ENCODE results near the gene GRM8.

The GRM8 gene

GRCh38 chr7:126411032-126411820 lies 841.5 kb downstream of the GRM8 start:
- DNase-seq, result no peak

DNA sequence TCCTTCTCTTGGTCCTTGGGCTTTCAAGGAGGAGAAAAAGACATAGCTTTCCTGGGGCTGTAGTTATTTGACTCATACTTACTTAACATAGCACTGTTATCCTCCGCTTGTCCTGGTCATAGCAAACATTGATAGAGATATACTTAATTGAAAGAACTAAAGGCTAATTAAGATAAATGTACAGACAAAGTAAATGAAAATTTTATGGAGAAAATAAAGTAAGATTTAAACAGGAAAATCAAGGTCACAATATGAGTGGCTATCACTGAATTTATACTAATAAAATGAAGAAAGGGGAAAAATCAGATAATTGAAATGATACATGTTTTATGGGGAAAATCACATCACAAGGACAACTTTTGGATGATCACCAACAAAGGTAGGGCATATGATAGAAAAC lies 849.7 kb downstream of the GRM8 start:
- no peak for DNase-seq

GRCh38 chr7:126401918-126402317 lies 850.8 kb downstream of the GRM8 start:
- no peak for DNase-seq

DNA sequence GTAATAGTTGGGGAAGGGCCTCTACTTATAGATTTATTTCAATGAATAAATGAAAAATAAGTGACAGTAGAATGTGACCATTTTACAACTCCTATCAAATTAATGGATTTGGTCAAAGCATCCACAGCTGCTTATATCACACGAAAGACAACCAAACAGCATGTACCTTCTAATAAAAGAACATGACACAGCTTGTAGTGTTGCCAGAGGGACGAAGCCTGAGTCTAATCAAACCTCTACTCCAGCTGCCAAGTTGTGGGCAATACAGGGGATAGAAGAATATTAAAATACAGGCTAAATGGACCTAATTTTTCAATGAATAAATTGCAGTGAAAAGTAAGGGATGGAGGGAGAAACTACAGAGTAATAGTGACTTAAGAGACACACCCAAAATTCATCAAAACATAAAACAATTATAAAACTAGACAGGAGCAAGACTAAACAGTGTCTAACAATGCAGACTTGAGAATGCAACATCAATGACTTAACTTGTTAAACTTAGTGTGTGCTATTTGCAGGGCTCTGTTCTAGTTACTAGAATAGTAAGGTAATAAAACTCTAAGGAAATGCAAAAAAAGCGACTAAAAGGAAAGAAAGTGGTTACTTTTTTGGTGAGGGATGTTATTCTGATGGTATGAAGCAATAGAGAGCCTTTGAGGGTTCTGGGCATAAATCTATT lies 853.8 kb downstream of the GRM8 start:
- no peak for DNase-seq

GRCh38 chr7:126398285-126398684 lies 854.5 kb downstream of the GRM8 start:
- DNase-seq, result no peak

- no peak for DNase-seq
Measured at GRCh38 chr7:126394406-126394805, 858.3 kb downstream of the GRM8 start.

Measured in SW 1271 (cell line).